HG03469 (cell line): ENCODE data around the gene DDX1.
"Not testable (repeated sequence)": the region's sequence is repeated elsewhere in the genome, so short reads cannot be mapped to it uniquely, and the experiment has no call there.

Source experiments
- ATAC-seq: cut with Tn5 transposase; IDR thresholded peaks from one replicate; pipeline ENCODE4 v1.9.1; 2021; ENCODE audit warnings: mild to moderate bottlenecking, moderate library complexity, moderate number of reproducible peaks; ENCODE audit not compliant: unreplicated experiment

Gene DDX1

DNA sequence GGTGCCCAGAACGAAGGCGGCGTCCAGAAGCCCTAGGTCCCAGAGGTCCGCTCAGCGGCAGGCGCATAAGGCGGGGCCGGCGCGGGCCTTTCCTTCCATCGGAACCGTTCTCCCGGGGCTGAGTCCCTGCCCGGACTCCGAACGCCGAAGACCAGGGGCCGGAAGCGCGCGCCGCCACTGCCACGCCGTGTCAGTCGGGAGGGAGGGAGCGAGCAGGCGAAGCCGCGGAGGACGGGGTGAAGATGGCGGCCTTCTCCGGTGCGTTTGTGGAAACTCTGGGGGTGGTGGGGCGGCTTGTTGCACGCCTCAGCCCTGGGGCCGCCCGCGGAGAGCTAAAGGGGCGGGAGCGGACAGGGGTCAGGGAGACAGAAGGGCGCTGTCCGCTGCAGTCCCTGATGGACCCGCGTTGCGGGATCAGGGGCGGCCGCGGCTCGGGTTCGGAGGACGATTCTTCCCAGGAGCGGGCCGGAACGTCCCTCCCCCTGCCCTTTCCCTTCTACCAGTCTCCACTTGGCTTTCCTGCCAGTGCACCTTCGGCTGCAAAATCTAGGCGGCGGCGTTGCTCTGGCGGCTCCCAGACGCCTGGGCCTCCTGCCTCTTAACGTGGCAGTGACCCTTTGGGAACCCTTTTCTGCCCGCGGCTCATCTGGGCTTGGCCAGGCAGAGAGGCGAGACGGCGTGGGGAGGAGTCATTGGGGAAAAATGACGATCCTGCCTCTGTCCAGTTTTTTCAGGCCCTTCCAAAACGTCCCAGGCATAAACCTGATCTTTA lies at the start of gene DDX1:
Gene DDX1 (plus strand): TSS at position 177 of the 772 bp plus-strand sequence. CDS start 66 bp downstream, at position 243.
- ATAC-seq: peak; percentile 92

DNA sequence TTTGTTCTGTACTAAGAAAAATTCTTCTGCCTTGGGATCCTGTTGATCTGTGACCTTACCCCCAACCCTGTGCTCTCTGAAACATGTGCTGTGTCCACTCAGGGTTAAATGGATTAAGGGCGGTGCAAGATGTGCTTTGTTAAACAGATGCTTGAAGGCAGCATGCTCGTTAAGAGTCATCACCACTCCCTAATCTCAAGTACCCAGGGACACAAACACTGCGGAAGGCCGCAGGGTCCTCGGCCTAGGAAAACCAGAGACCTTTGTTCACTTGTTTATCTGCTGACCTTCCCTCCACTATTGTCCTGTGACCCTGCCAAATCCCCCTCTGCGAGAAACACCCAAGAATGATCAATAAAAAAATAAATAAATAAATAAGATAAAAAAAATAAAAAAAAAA lies 49.4 kb upstream of the DDX1 start:
- not testable (repeated sequence) for ATAC-seq

DNA sequence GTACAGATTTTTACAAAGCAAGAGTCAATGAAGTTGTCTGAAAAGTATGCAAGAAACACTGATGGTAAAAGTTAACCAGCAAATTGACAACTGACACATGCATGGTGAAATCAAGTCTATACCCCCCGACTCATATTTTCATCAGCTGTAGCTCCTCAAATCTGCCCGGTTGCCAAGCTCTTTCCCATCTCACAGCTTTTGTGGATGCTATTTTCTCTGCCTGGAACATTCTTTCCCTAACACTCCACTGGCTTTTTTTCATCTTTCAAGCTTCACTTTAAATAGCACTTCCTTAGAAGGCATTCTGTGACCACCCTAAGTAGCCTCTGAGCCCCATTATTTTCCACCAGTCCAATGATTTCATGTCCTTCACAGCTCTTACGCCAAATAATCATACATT lies 48.6 kb upstream of the DDX1 start:
- ATAC-seq: no peak

DNA sequence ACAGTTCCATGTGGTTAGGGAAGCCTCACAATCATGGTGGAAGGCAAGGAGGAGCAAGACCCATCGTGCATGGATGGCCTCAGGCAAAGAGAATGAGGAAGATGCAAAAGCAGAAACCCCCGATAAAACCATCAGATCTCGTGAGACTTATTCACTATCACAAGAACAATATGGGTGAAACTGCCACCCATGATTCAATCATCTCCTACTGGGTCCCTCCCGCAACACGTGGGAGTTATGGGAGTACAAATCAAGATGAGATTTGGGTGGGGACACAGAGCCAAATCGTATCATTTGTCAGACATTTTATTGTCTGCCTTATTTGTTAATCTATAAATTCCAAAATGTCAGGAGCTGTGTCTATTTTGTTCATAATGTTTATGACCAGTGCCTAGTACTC lies 48.1 kb upstream of the DDX1 start:
- no peak for ATAC-seq

DNA sequence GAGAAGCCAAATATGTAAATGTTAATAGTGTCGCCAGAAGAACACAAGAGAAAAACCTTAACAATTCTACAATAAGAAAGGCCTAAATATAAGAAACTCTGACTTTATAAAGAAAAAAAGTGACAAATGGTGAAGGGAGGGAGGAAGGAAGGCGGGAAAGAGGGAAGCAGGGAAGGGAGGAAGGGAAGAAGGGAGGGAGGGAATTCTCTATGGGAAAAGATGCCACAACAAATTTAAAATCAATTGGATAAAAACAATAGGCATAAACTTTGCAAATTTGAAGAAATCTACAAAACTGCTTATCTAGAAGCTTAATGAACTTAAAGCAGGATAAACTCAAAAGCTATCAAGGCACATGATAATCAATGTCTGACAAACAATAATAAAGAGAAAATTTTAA lies 47.4 kb upstream of the DDX1 start:
- ATAC-seq: no peak

DNA sequence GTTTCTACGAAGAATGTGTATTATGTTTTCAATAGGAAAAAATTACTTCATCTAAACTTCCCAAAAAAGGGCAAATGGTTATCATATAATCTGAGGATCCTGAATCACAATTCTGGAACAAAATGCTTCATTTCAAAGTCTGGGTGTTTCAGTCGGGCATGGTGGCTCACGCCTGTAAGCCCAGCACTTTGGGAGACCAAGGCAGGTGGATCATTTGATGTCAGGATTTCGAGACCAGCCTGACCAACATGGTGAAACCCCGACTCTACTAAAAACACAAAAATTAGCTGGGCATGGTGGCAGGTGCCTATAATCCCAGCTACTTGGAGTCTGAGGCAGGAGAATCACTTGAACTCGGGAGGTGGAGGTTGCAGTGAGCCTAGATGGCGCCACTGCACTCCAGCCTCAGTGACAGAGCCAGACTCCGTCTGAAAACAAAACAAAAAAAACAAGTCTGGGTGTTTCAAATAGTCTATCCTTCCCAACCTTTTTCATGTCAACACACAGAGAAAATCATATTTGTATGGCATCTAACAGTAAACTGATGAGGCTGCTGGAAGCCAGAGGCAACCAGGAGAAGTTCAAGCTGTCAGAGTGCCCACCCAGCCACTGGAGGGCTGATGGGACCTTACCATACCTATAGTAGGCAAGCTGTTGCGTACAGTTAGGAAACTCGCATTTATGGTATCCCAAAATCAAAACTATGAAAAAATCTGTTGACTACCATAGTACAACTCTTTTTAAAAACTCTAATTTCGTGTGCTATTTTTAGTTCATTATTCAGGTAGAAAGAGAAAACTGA lies 45.2 kb upstream of the DDX1 start:
- no peak for ATAC-seq

DNA sequence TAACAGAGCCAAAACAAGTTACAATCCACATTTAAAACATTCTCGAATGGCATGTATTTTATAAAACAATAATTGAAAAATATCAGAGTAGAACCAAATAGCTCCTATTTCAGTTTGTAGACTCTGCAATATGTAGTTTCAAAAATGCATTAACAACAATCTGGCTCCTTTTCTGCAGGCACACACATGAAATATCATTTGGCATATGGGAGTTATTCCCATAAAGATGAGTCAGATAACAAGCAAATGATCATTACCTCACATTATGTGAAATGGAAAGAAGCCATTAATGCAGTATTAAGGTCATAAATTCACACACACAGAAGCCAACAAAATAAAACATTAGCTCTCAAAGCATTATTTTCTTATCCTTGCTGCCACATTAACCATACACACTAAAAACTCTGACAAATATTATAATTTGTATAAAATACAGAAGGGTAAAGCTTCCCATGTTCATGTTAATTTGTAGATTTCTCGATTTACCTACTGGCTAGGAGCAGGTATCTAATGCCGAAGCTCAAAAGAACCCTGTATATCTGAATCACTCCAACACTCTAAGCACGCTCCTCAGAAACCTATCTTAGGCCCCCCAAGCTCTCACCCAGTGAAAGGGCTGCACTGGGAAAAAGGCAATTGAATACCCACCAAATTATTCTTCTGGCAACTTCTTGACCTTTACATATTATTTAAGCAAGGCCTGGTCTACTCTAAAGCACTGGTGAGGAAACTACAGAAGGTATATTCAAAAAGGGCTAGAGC lies 44.4 kb upstream of the DDX1 start:
- ATAC-seq: no peak

DNA sequence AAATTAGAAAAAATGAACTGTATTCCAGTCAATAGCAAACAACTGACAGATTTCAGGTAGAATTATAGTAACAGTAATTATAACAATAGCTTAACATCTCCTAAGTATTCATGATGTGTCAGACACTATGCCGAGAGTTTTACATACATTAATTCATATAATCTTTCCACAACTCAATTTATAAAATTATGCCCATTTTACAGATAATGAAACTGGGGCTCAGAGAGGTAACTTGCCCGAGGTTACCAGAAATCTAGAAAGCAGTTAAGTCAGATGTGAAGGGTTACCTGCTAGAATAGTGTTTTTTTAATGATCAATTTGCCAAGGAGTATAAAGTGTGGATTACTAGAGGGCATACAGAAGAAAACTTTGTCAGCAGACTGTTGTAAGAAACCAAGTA lies 42.7 kb upstream of the DDX1 start:
- no peak for ATAC-seq

DNA sequence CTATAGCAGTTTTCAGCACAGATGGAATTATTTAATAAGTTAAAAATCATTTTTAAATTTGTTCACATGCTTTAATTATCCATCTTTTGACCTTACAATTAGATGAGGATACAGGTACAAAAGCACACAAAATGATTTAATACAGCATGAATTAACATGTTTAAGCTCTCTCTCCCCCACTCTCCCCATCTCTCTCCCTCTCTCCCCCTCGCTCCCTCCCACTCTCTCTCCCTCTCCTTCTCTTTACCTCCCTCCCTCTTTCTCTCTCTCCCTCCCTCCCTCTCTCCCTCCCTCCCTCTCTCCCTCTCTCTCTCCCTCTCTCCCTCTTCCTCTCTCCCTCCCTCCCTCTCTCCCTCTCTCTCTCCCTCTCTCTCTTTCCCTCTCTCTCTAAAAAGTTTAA lies 38.1 kb upstream of the DDX1 start:
- no peak for ATAC-seq

DNA sequence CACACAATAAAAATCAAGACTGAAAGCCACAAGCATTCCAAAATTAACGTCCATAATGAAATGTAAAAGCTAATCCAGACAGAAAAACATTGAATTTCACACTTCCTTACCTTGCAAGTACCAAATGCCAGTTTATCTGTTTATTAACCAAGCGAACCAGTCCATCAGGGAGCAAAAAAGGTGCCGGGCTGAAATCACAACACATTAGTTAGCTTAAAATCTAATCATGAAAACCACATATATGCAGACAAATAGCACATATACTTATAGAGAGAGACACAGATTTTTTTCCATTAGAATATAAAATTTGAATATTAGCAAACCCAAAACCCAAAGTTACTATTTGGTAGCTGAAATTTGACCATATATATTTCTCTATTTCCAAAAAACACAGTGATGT lies 37.7 kb upstream of the DDX1 start:
- ATAC-seq: no peak

DNA sequence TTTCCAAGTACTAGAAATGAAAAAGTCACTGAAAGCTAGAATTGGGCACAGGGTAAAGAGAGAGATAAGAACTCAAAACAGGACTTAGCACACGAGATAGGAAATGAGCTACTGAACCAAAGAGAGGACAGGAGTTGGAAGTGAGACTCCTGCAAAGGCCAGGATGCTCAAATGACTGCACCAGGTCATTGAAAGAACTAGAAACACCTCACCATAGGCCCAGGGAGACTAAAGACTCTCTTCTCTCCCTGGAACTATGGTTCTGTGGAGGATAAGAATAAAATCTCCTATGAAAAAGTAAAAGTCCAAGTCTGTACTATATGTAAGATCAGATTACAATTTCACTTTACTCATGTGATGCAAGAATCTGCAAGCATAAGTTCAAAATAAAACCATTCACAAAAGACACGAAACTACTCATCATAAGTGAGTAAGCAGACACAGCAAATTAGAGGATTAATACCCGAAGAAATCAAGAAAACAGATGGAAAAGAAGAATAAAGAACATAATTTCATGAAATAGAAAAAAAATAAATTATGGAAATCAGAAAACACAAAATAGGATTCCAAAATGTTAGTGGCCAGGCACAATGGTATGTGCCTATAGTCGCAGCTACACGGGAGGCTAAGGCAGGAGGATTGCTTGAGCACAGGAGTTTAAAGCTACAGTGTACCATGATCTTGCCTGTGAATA lies 37.0 kb upstream of the DDX1 start:
- ATAC-seq: no peak

DNA sequence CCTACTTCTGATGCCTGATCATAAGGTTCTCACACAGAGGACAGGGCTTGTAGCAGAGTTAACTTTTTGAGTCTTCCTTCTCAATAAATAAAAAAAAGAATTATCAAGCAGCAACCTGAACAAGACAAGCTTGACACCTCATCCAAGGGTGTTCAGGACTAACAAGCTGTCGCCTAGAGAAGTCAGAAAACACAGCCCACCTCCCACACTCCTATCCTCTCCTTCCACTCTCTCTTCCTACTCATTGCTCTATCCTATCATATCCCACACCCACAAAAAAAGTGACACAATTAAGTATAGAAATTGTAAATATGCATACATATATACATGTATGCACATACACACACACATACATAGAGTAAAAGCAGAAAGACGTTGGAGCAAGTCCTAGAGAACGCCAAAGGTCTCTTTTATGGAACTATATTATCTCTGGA lies 35.9 kb upstream of the DDX1 start:
- no peak for ATAC-seq

DNA sequence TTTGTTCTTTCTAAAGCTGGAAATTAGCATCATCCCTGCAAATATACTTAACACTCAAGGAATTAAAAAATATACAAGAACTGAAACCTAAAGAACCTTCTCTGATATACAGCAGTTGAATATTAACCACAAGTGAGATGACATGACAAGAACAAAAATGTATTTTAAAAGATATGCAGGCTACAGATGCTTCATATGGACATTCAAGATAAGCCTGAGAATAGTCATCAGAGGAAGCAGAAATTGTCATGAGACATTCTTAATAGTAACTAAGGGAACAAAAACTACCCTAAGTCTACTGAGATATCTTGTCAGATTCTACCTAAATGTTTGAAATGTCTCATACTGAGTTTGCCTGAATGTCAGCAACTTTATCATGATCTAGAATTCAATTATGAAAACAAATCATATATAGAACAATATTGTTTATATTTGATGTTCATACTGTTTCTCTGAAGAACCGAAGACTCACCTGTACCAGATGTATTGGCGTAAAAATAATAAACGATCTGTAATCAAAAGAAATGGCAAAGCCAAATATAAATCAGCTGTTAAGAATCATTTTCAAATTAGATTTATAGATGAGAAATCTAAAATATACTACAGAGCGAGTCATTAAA lies 35.2 kb upstream of the DDX1 start:
- no peak for ATAC-seq

DNA sequence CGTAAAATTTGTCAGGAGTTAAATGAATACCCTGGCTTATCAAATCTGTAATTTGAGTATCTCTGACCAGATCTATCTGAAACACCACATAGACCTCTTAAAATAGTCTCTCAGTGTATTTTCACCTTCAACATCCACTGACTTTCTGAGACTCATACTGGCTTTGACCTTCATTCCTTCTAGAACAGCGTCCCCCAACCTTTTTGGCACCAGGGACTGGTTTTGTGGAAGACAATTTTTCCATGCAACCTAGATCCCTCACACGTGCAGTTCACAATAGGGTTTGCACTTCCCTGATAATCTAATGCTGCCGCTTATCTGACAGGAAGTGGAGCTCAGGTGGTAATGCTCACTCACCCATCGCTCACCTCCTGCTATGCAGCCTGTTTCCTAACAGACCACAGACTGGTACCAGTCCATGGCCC lies 33.8 kb upstream of the DDX1 start:
- no peak for ATAC-seq

DNA sequence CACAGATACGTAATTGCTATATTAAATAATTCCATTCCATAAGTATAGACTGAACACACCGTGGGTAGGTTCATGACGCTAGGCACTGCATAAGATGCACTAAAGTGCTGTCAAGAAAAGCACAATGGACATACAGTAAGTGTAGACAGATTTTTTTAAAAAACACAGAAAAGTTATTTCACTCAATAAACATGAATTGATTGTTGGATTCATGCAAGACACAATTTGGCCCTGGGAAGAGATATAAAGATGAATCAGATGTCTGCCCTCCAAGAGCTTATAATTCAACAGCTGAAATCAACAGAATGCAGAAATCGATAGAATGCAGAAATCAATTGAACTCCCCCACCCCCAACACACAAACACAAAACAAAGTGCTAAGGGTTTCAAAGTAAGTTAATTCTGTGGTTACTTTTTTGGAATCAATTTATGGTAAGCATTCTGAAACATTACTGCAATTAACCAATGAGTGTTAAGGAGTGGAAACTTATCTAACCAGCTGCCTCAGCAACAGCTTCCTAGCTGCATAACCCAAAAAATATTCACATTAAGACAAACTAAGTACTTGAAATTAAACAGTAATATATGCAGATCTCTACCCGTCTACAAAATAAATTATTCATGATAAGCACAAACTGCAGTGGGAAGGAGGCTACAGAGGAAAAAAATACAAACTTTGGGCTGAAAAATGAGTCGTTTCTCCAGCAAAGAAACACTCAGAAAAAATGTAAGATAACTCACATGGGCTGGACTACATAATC lies 32.1 kb upstream of the DDX1 start:
- no peak for ATAC-seq

DNA sequence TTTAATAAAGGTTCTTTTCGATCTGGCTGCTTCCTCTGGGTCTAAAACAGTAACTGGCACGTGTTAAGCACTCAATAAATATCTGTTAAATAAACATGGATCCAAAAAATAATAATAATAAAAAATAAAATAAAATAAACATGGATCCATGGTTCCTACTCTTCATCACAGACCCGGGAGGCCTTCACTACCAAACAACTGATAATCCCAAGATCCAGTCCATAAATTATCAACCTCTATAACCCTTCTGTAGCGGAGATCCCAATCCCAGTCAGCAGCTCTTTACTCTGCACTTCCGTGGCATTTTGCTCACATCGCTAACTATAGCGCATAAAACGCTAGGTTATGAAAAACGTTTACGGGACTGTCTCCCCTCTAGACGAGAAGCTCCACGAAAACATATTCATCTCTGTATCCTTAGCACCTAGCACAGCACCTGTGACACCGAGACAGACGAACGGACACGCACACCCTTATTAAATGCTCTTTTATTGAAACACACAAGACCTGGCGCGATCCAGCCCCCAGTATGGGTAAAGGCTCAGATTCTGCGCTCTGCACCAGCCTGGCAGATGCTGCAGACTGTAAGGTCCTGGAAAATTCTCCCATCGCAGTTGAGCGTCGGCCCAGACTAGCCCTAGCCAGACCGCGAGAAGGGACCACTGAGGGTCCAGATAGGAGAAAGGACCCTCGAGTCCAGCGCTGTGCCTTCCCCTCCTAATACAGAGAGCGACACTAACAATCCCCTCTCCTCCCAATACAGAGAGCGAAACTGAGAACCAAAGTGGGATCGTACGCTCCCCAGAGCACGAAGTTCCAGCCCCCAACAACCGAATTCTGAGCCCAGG lies 31.3 kb upstream of the DDX1 start:
- ATAC-seq: peak; percentile 22

DNA sequence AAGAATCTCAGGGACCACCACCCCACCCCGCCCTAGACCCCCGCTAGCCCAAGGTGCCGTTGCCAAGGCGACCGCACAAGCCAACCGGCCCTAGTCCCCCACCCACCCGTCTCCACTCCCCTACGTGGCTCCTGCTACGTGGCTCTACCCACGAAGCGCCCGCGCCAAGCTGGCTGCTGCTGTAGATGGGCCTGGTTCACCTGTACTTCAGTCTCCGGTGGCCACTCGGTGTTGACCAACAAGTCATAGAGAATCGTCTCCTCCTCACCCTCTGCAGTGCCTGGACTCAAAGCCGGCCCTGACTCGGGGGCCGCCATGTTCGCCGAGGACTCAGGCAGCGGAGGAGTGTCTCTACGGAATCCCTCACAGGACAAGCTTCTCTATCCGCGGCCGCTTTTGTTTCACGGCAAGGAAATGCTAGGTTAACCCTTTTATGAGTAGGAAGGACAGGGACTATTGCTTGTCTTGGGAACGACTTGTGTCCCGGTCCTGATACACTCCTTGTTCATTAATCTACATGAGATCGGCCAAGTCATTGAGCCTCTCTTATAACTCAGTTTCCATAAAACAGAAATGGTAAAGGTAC lies 30.6 kb upstream of the DDX1 start, which contains the start of gene NBAS:
Gene NBAS (minus strand): TSS at position 347 of the 586 bp plus-strand sequence. CDS start 30 bp downstream, at position 317.
- peak; percentile 72 for ATAC-seq
